GM23338 (cell line): ENCODE data around the gene ODF2L. TPM values are rescaled to one million over a fixed set of nuclear protein-coding genes. Genes with fewer than 3 reads are reported as not detected.

ENCODE experiments used
- ATAC-seq: fragments of 200-7000 bp; cut with Tn5 transposase; 3 replicates; pipeline ENCODE4 v1.9.1; 2020
- DNase-seq: peaks from one replicate; pipeline ENCODE4 v3.0.0-alpha.2; 2015; ENCODE audit warnings: low spot score
- H2AFZ ChIP-seq: fragments of 200-600 bp; sonication (generic); 2 replicates; pipeline ENCODE4 v1.8.0; 2016; ENCODE audit warnings: antibody characterized with exemption, mild to moderate bottlenecking, moderate library complexity
- H3F3A ChIP-seq: fragments of 200-600 bp; sonication (generic); replicated peaks from 2 replicates; pipeline ENCODE4 v1.8.0; 2017; ENCODE audit warnings: antibody characterized with exemption, mixed run types, low read depth
- H3K27ac ChIP-seq: fragments of 200-600 bp; sonication (generic); 2 replicates; pipeline ENCODE4 v1.6.1; 2016; ENCODE audit warnings: low read depth
- H3K27me3 ChIP-seq: fragments of 200-600 bp; sonication (generic); 2 replicates; pipeline ENCODE4 v1.8.0; 2016; ENCODE audit warnings: mild to moderate bottlenecking, mixed run types, moderate library complexity; ENCODE audit not compliant: insufficient read depth
- H3K36me3 ChIP-seq: fragments of 200-600 bp; sonication (generic); 2 replicates; pipeline ENCODE4 v1.8.0; 2016; ENCODE audit warnings: mild to moderate bottlenecking; ENCODE audit not compliant: insufficient read depth
- H3K4me1 ChIP-seq: fragments of 200-600 bp; sonication (generic); 2 replicates; pipeline ENCODE4 v1.8.0; 2016; ENCODE audit warnings: mild to moderate bottlenecking, moderate library complexity; ENCODE audit not compliant: insufficient read depth
- H3K4me2 ChIP-seq: fragments of 200-600 bp; sonication (generic); 2 replicates; pipeline ENCODE4 v1.7.1; 2017; ENCODE audit warnings: mixed run types
- H3K4me3 ChIP-seq: fragments of 200-600 bp; sonication (generic); 2 replicates; pipeline ENCODE4 v1.6.1; 2016; ENCODE audit warnings: mixed run types
- H3K79me2 ChIP-seq: fragments of 200-600 bp; sonication (generic); replicated peaks from 2 replicates; pipeline ENCODE4 v1.8.0; 2017; ENCODE audit warnings: mild to moderate bottlenecking; ENCODE audit not compliant: insufficient read depth
- H3K9me2 ChIP-seq: fragments of 200-600 bp; sonication (generic); 2 replicates; pipeline ENCODE4 v1.8.0; 2017; ENCODE audit not compliant: insufficient read depth
- H4K20me1 ChIP-seq: fragments of 200-600 bp; sonication (generic); replicated peaks from 2 replicates; pipeline ENCODE4 v1.8.0; 2017; ENCODE audit warnings: mild to moderate bottlenecking; ENCODE audit not compliant: insufficient read depth
- H3K27ac Mint-ChIP-seq: 2 replicates; pipeline ENCODE4 v1.8.0; 2020; ENCODE audit warnings: inconsistent platforms, mild to moderate bottlenecking, moderate library complexity, mixed read lengths
- H3K27me3 Mint-ChIP-seq: 3 replicates; pipeline ENCODE4 v1.8.0; 2022; ENCODE audit warnings: low read depth, mild to moderate bottlenecking, moderate library complexity, mixed read lengths, inconsistent platforms; ENCODE audit not compliant: insufficient read depth, poor library complexity
- H3K36me3 Mint-ChIP-seq: 3 replicates; pipeline ENCODE4 v1.8.0; 2021; ENCODE audit warnings: low read depth, mild to moderate bottlenecking, inconsistent platforms, moderate library complexity, mixed read lengths
- H3K4me1 Mint-ChIP-seq: 3 replicates; pipeline ENCODE4 v1.8.0; 2020; ENCODE audit warnings: mild to moderate bottlenecking, inconsistent platforms, mixed read lengths
- H3K4me3 Mint-ChIP-seq: 3 replicates; pipeline ENCODE4 v1.8.0; 2021; ENCODE audit warnings: moderate library complexity, mild to moderate bottlenecking, inconsistent platforms, mixed read lengths
- H3K9me3 Mint-ChIP-seq: 3 replicates; pipeline ENCODE4 v1.8.0; 2020; ENCODE audit warnings: moderate library complexity, mild to moderate bottlenecking, inconsistent platforms, mixed read lengths
- CREB1 ChIP-seq: fragments of 250-450 bp; sonication (Bioruptor Pico); IDR thresholded peaks from 2 replicates; pipeline ENCODE4 v1.5.0; 2020; ENCODE audit warnings: low read depth, mild to moderate bottlenecking, moderate library complexity
- CTCF ChIP-seq, 2 experiments: fragments of 200-600 bp in 1 of 2; sonication (generic) in 1 of 2; conservative IDR thresholded peaks; 2 replicates each; pipeline versions ENCODE4 v1.5.1 to v1.6.1; 2016 to 2017; ENCODE audit warnings: antibody characterized with exemption in 2 of 2, low read depth in 2 of 2, mild to moderate bottlenecking in 2 of 2, moderate library complexity in 1 of 2
- ETS1 ChIP-seq: IDR thresholded peaks from 2 replicates; pipeline ENCODE4 v1.6.1; 2016; ENCODE audit warnings: antibody characterized with exemption
- EZH2phosphoT487 ChIP-seq: fragments of 200-600 bp; sonication (generic); IDR thresholded peaks from one replicate; pipeline ENCODE4 v1.8.1; 2018; ENCODE audit warnings: antibody characterized with exemption; ENCODE audit not compliant: unreplicated experiment
- JUNB ChIP-seq: IDR thresholded peaks from one replicate; pipeline ENCODE4 v1.6.1; 2016; ENCODE audit warnings: antibody characterized with exemption; ENCODE audit not compliant: unreplicated experiment
- NANOG ChIP-seq: IDR thresholded peaks from 2 replicates; pipeline ENCODE4 v1.6.1; 2016; ENCODE audit warnings: antibody characterized with exemption, borderline replicate concordance
- POLR2AphosphoS5 ChIP-seq: IDR thresholded peaks from 2 replicates; pipeline ENCODE4 v1.6.1; 2016; ENCODE audit warnings: antibody characterized with exemption, low read depth
- REST ChIP-seq: IDR thresholded peaks from one replicate; pipeline ENCODE4 v1.6.1; 2018; ENCODE audit warnings: antibody characterized with exemption; ENCODE audit not compliant: unreplicated experiment
- STAT1 ChIP-seq: IDR thresholded peaks from one replicate; pipeline ENCODE4 v1.6.1; 2016; ENCODE audit warnings: antibody characterized with exemption; ENCODE audit not compliant: unreplicated experiment
- ZNF114 ChIP-seq: fragments of 250-450 bp; sonication (Bioruptor Pico); IDR thresholded peaks from 2 replicates; pipeline ENCODE4 v1.5.0; 2020; ENCODE audit warnings: mild to moderate bottlenecking, moderate library complexity
- ZNF331 ChIP-seq: fragments of 250-450 bp; sonication (Bioruptor Pico); IDR thresholded peaks from 2 replicates; pipeline ENCODE4 v1.5.0; 2020; ENCODE audit warnings: low read depth, mild to moderate bottlenecking, moderate library complexity
- polyA plus RNA-seq: library from polyadenylated mRNA; unstranded; fragments of >200 nt; fragmentation: Nextera tagmentation; extraction: Ambion mirVana; gene quantifications from 2 replicates; pipeline ENCODE4 v1.2.1, GENCODE V29; 2016
- total RNA-seq: library from RNA; depleted of rRNA; stranded (reverse); fragments of >200 nt; shearing (Covaris generic); gene quantifications from 2 replicates; pipeline ENCODE4 v1.2.3, GENCODE V29; 2014

ODF2L gene
- total and polyA plus RNA-seq, 2 experiments from 2014 or later, result 29.8 to 51.5 TPM

GRCh38 chr1:86325264-86325663, 70.9 kb downstream of the ODF2L start:
- ATAC-seq (no peak), DNase-seq (no peak)
- H3K27ac Mint-ChIP-seq, result no peak overlapping the region
- H3K27me3 Mint-ChIP-seq, result peaks cover 5% of the 10 kb centered on the region
- Histone ChIP-seq H3K4me1 (no peaks in the 10 kb centered on the region), H3K27me3 (no peaks in the 10 kb centered on the region), H3K4me2 (no peak overlapping the region), H3K36me3 (no peaks in the 10 kb centered on the region), H3K27ac (no peak overlapping the region), H2AFZ (no peak overlapping the region), H3K4me3 (no peak overlapping the region), H3F3A (no peaks in the 10 kb centered on the region), H3K9me2 (no peaks in the 10 kb centered on the region), H4K20me1 (no peaks in the 10 kb centered on the region), H3K79me2 (no peaks in the 10 kb centered on the region)
- H3K36me3 Mint-ChIP-seq, result no peaks in the 10 kb centered on the region
- H3K4me3 Mint-ChIP-seq, result no peak overlapping the region
- H3K4me1 Mint-ChIP-seq, result no peaks in the 10 kb centered on the region
- no peaks in the 10 kb centered on the region for H3K9me3 Mint-ChIP-seq
- no peak for TF ChIP-seq EZH2phosphoT487

GRCh38 chr1:86324130-86324822, 71.8 kb downstream of the ODF2L start:
- H3K9me2 ChIP-seq, result no peaks in the 10 kb centered on the region
- ATAC-seq (no peak), DNase-seq (no peak)
- H3K36me3 ChIP-seq, result no peaks in the 10 kb centered on the region
- H3K27me3 ChIP-seq, result no peaks in the 10 kb centered on the region
- Mint-ChIP-seq H3K4me1 (no peaks in the 10 kb centered on the region), H3K4me3 (no peak overlapping the region), H3K27ac (no peak overlapping the region), H3K27me3 (peaks cover 3% of the 10 kb centered on the region), H3K36me3 (no peaks in the 10 kb centered on the region), H3K9me3 (no peaks in the 10 kb centered on the region)
- no peaks in the 10 kb centered on the region for H3F3A ChIP-seq
- H2AFZ ChIP-seq, result no peak overlapping the region
- no peaks in the 10 kb centered on the region for H3K79me2 ChIP-seq
- H3K4me3 ChIP-seq, result no peak overlapping the region
- H4K20me1 ChIP-seq, result no peaks in the 10 kb centered on the region
- TF ChIP-seq CTCF (conservative IDR thresholded peaks at IDR 0.05; ENCODE audit: low read depth in 2 of 2), result no peak
- TF ChIP-seq CREB1, result no peak
- no peaks in the 10 kb centered on the region for H3K4me1 ChIP-seq
- H3K27ac ChIP-seq, result no peak overlapping the region
- H3K4me2 ChIP-seq, result no peak overlapping the region

- H3K27ac ChIP-seq, result no peak overlapping the region
- no peaks in the 10 kb centered on the region for H3K4me1 ChIP-seq
- Mint-ChIP-seq H3K27ac (no peak overlapping the region), H3K27me3 (peaks cover 7% of the 10 kb centered on the region), H3K36me3 (no peaks in the 10 kb centered on the region), H3K4me1 (no peaks in the 10 kb centered on the region), H3K9me3 (no peaks in the 10 kb centered on the region), H3K4me3 (no peak overlapping the region)
- H3K36me3 ChIP-seq, result no peaks in the 10 kb centered on the region
- no peak overlapping the region for H3K4me2 ChIP-seq
- no peaks in the 10 kb centered on the region for H3K27me3 ChIP-seq
- H4K20me1 ChIP-seq, result no peaks in the 10 kb centered on the region
- H2AFZ ChIP-seq, result no peak overlapping the region
- ATAC-seq (no peak), DNase-seq (no peak)
- no peaks in the 10 kb centered on the region for H3K79me2 ChIP-seq
- no peaks in the 10 kb centered on the region for H3F3A ChIP-seq
- no peaks in the 10 kb centered on the region for H3K9me2 ChIP-seq
- no peak overlapping the region for H3K4me3 ChIP-seq
- TF ChIP-seq ZNF331 (no peak), POLR2AphosphoS5 (no peak), REST (no peak), CREB1 (no peak), NANOG (no peak), ETS1 (no peak), CTCF (conservative IDR thresholded peaks at IDR 0.05; ENCODE audit: low read depth in 2 of 2) (no peak), ZNF114 (CRISPR knock-in tag) (no peak), EZH2phosphoT487 (no peak), STAT1 (no peak), JUNB (no peak)
Measured at GRCh38 chr1:86322241-86322640, 73.9 kb downstream of the ODF2L start.
